Endothelial cell of umbilical vein (primary cell): ENCODE results near the gene PON1. TPM values are rescaled to one million over a fixed set of nuclear protein-coding genes. Genes with fewer than 3 reads are reported as not detected.

Experiments used
- BruUV-seq: library from RNA; stranded (reverse); fragments of 400-500 nt; replicated peaks from 2 replicates; lab custom pipeline; 2021; lab: Mats Ljungman, UMichigan
- CTCF ChIA-PET: fragments of 300-600, 350-600 bp; sonication (Branson Sonifier 250); formaldehyde crosslinking; loops from one replicate; lab custom pipeline; 2021; ENCODE audit warnings: antibody characterized with exemption, inconsistent platforms; lab: Charles Lee
- POLR2A ChIA-PET: fragments of 300-600, 350-600 bp; sonication (Branson Sonifier 250); formaldehyde crosslinking; loops from one replicate; lab custom pipeline; 2021; ENCODE audit warnings: antibody characterized with exemption, inconsistent platforms; lab: Charles Lee
- DNase-seq: peaks from one replicate; pipeline ENCODE4 v3.0.0-alpha.2; 2011; ENCODE audit warnings: low read depth, low spot score
- FAIRE-seq: peaks from 2 replicates; lab custom pipeline; 2011; peaks lifted over from hg19 to GRCh38; lab: Jason Lieb, UNC
- H2AFZ ChIP-seq: 2 replicates; pipeline ENCODE4 v1.6.0; 2012; ENCODE audit warnings: low read depth, low read length, control low read depth, inconsistent platforms
- H3K27ac ChIP-seq: 2 replicates; pipeline ENCODE4 v1.5.1; 2011; ENCODE audit warnings: low read depth, mild to moderate bottlenecking, control low read depth, low read length, moderate library complexity; ENCODE audit not compliant: insufficient read depth
- H3K27me3 ChIP-seq, 2 experiments: 2 replicates each; pipeline versions ENCODE4 v1.6.0 to v1.6.1; 2011; ENCODE audit warnings: low read length in 2 of 2, mixed read lengths in 1 of 2; ENCODE audit not compliant: control insufficient read depth in 2 of 2, insufficient read depth in 2 of 2
- H3K36me3 ChIP-seq, 2 experiments: 2 replicates in 1 of 2; 3 replicates in 1 of 2; pipeline ENCODE4 v1.5.1; 2011; ENCODE audit warnings: low read length in 2 of 2, mild to moderate bottlenecking in 1 of 2, moderate library complexity in 1 of 2; ENCODE audit not compliant: control insufficient read depth in 2 of 2, insufficient read depth in 2 of 2; ENCODE audit errors: extremely low read depth in 1 of 2
- H3K4me1 ChIP-seq: 3 replicates; pipeline ENCODE4 v1.5.1; 2011; ENCODE audit warnings: mild to moderate bottlenecking, low read length; ENCODE audit not compliant: control insufficient read depth, insufficient read depth; ENCODE audit errors: extremely low read depth
- H3K4me2 ChIP-seq: 2 replicates; pipeline ENCODE4 v1.6.1; 2011; ENCODE audit warnings: low read length, control low read depth, mixed read lengths; ENCODE audit not compliant: insufficient read depth
- H3K4me3 ChIP-seq, 3 experiments: fragments of 200-600 bp in 1 of 3; sonication (generic), shearing (Covaris generic) in 1 of 3; replicated peaks in 1 of 3; 2 replicates each; pipeline ENCODE4 v1.5.1; 2011 to 2016; ENCODE audit warnings: control low read depth in 3 of 3, low read length in 3 of 3, mild to moderate bottlenecking in 2 of 3, inconsistent platforms in 1 of 3, low read depth in 1 of 3, moderate library complexity in 1 of 3; ENCODE audit not compliant: insufficient read depth in 1 of 3
- H3K79me2 ChIP-seq: 2 replicates; pipeline ENCODE4 v1.6.0; 2012; ENCODE audit warnings: low read length, inconsistent platforms; ENCODE audit not compliant: control insufficient read depth, insufficient read depth
- H3K9ac ChIP-seq: replicated peaks from 2 replicates; pipeline ENCODE3; 2011; ENCODE audit warnings: low read length, control low read depth; ENCODE audit not compliant: insufficient read depth; ENCODE audit errors: extremely low read depth
- H3K9me1 ChIP-seq: replicated peaks from 3 replicates; pipeline ENCODE4 v1.6.0; 2011; ENCODE audit warnings: mild to moderate bottlenecking, low read length; ENCODE audit not compliant: control insufficient read depth, insufficient read depth; ENCODE audit errors: extremely low read depth
- H3K9me3 ChIP-seq: replicated peaks from 2 replicates; pipeline ENCODE4 v1.5.1; 2012; ENCODE audit warnings: low read length, inconsistent platforms; ENCODE audit not compliant: control insufficient read depth, insufficient read depth
- H4K20me1 ChIP-seq: replicated peaks from 2 replicates; pipeline ENCODE3; 2011; ENCODE audit warnings: mild to moderate bottlenecking, low read length; ENCODE audit not compliant: control insufficient read depth, insufficient read depth; ENCODE audit errors: extremely low read depth
- EZH2 ChIP-seq: IDR thresholded peaks from 2 replicates; pipeline ENCODE4 v1.6.1; 2012; ENCODE audit warnings: borderline replicate concordance, low read depth, mild to moderate bottlenecking, moderate library complexity, low read length, inconsistent platforms; ENCODE audit not compliant: severe bottlenecking
- FOS ChIP-seq: IDR thresholded peaks from 2 replicates; pipeline ENCODE4 v1.6.1; 2011; ENCODE audit warnings: mild to moderate bottlenecking, low read length, moderate library complexity, borderline replicate concordance; ENCODE audit not compliant: insufficient read depth
- JUN ChIP-seq: IDR thresholded peaks from 2 replicates; pipeline ENCODE4 v1.6.1; 2011; ENCODE audit warnings: borderline replicate concordance, low read depth; ENCODE audit not compliant: insufficient read length, insufficient read depth
- MYC ChIP-seq: IDR thresholded peaks from one replicate; pipeline ENCODE4 v1.6.1; 2011; ENCODE audit warnings: mild to moderate bottlenecking, low read depth, low read length
- POLR2A ChIP-seq: IDR thresholded peaks from 2 replicates; pipeline ENCODE4 v1.6.1; 2012; ENCODE audit warnings: low read depth, mild to moderate bottlenecking, control low read depth, low read length
- POLR2AphosphoS5 ChIP-seq: IDR thresholded peaks from 2 replicates; pipeline ENCODE4 v1.6.1; 2012; ENCODE audit warnings: low read depth, mild to moderate bottlenecking, control low read depth, low read length, moderate library complexity; ENCODE audit not compliant: insufficient read depth
- dilution Hi-C: fragments of 300-500 bp; cut with MboI; formaldehyde crosslinking; loops from one replicate; pipeline ENCODE4 v1.15.0; 2019; ENCODE audit warnings: low sequenced_read_pairs; ENCODE audit not compliant: extremely low pct_ligation_motif_present
- intact Hi-C: fragments of 100-400 bp; cut with micrococcal nuclease; formaldehyde crosslinking; loops from one replicate; pipeline ENCODE4 v1.10.0; 2022
- polyA plus RNA-seq, 4 experiments: library from polyadenylated mRNA; depleted of rRNA in 3 of 4; stranded (reverse) in 3 of 4; unstranded in 1 of 4; fragments of >200 nt; gene quantifications; 2 replicates each; pipeline versions ENCODE4 v1.2.1 to v1.2.3, GENCODE V29; 2011 to 2012; ENCODE audit warnings: missing spikeins in 1 of 4
- total RNA-seq: library from RNA; stranded (reverse); gene quantifications from 2 replicates; pipeline ENCODE4 v1.2.3, GENCODE V29; 2021
- TF ChIP-seq, protein P1 (sequence below): IDR thresholded peaks from 2 replicates; pipeline ENCODE4 v1.6.1; 2011; ENCODE audit not compliant: insufficient read depth, insufficient read length
- TF ChIP-seq, protein P2 (sequence below), 2 donors: IDR thresholded peaks; 1 replicate in 1 of 2; 2 replicates in 1 of 2; pipeline ENCODE4 v1.5.1; 2011; ENCODE audit warnings: low read length in 2 of 2, mild to moderate bottlenecking in 2 of 2, moderate library complexity in 2 of 2, control low read depth in 1 of 2, inconsistent platforms in 1 of 2, low read depth in 1 of 2; ENCODE audit not compliant: insufficient read depth in 1 of 2; ENCODE audit errors: extremely low read depth in 1 of 2

Gene PON1
- total and polyA plus RNA-seq, 2 donors (not counting 3 experiments of a cell fraction or from before 2014, with no cell fraction given), result not detected

GRCh38 chr7:95297041-95297440 is 27.3 kb downstream of the PON1 start:
- no TSS peak for BruUV-seq
- no peak overlapping the region for H3K9ac ChIP-seq
- no peak overlapping the region for H3K4me2 ChIP-seq
- FAIRE-seq (no peak), DNase-seq (no peak)
- TF ChIP-seq MYC (no peak), POLR2A (no peak), JUN (no peak), POLR2AphosphoS5 (no peak), FOS (no peak), EZH2 (no peak)
- TF ChIP-seq, protein P1, sequence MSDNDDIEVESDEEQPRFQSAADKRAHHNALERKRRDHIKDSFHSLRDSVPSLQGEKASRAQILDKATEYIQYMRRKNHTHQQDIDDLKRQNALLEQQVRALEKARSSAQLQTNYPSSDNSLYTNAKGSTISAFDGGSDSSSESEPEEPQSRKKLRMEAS, result no peak
- TF ChIP-seq, protein P2, sequence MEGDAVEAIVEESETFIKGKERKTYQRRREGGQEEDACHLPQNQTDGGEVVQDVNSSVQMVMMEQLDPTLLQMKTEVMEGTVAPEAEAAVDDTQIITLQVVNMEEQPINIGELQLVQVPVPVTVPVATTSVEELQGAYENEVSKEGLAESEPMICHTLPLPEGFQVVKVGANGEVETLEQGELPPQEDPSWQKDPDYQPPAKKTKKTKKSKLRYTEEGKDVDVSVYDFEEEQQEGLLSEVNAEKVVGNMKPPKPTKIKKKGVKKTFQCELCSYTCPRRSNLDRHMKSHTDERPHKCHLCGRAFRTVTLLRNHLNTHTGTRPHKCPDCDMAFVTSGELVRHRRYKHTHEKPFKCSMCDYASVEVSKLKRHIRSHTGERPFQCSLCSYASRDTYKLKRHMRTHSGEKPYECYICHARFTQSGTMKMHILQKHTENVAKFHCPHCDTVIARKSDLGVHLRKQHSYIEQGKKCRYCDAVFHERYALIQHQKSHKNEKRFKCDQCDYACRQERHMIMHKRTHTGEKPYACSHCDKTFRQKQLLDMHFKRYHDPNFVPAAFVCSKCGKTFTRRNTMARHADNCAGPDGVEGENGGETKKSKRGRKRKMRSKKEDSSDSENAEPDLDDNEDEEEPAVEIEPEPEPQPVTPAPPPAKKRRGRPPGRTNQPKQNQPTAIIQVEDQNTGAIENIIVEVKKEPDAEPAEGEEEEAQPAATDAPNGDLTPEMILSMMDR (IDR thresholded peaks at IDR 0.05; ENCODE audit: extremely low read depth in 1 of 2, insufficient read depth in 1 of 2, low read depth in 1 of 2, low read length in 2 of 2), result no peak
- intact Hi-C loops, result no loop called here
- no peak overlapping the region for H3K4me3 ChIP-seq
- no peak overlapping the region for H2AFZ ChIP-seq
- no peaks in the 10 kb centered on the region for H3K27me3 ChIP-seq
- no peaks in the 10 kb centered on the region for H3K36me3 ChIP-seq
- dilution Hi-C loops, result no loop called here
- CTCF ChIA-PET, result interaction anchor here (0.8 kb wide), 1 partner anchor 848 kb away, joined by 3 read pairs; no protein-coding TSS in a partner anchor
- no peaks in the 10 kb centered on the region for H4K20me1 ChIP-seq
- no peaks in the 10 kb centered on the region for H3K79me2 ChIP-seq
- POLR2A ChIA-PET, result no interaction called here
- H3K9me3 ChIP-seq, result no peaks in the 10 kb centered on the region
- no peaks in the 10 kb centered on the region for H3K4me1 ChIP-seq
- H3K9me1 ChIP-seq, result no peaks in the 10 kb centered on the region
- no peak overlapping the region for H3K27ac ChIP-seq
